H4 (cell line): ENCODE results near the gene ANO2. TPM values are rescaled to one million over a fixed set of nuclear protein-coding genes. Genes with fewer than 3 reads are reported as not detected.

Experiments used
- DNase-seq: peaks from one replicate; pipeline ENCODE4 v3.0.0-alpha.2; 2015; ENCODE audit warnings: low spot score
- total RNA-seq: library from RNA; depleted of rRNA; stranded (reverse); fragments of >200 nt; shearing (Covaris generic); gene quantifications from 2 replicates; pipeline ENCODE4 v1.2.3, GENCODE V29; 2014; rRNA removed

The ANO2 gene
- total RNA-seq, 1 experiment from 2014 or later = 0.89 TPM

DNA sequence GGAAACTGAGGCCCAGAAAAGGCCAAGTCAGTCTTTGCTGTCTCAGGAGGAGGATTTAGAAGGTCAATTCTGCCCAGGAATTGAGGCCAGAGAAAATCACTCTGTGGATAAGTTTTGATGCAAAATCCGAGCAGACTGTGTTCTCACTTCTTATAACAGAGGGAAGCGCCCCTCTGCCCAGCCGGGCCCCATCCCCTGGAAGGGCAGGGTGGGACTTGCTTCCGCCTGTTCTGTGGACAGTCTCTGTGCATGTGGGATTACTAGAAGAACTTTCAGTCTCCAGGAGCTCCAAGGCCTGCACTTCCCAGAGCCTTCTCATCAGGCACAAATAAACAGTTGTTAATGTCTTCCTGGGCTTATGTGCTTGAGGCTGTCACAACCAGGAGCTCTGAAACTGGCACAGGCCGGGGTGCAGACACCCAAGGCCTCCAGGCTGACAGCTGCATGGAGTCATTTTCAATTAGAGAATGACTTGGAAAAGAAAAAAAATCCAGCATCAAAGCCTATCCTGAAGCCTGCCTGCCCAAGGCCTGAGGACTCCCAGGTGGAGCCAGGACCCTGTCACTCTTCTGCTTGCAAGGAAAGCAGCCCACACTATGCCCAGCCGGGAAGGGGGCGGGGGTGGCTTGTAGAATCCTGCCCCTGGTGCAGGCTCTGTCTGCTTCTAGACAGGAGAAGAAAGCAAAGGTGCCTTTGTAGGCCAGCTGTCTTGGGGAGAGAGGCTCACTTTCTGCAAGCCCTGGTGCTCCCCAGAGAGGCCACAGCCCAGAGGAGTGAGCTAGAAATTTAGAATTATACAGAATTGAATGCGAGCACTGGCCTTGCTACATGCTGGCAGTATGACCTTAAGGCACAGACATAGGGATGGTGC is 428.5 kb downstream of the ANO2 start:
- DNase-seq = no peak

DNA sequence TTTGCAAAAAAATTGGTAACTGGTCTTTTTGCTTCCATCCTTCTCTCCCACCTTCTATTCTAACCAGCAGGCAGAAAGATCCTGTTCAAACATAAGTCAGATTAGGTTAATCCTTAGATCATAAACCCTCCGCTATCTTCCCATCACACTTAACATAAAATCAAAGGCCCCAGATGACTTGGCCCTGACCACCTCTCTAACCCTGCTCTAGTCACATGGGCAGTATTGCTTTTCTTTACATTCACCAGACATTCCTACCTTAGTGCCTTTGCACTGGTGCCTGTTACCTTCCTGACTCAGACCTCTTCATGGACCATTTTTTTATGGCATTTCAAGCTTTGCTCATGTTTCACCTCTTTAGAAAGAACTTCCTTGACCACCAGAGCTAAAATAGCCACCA is 429.6 kb downstream of the ANO2 start:
- no peak for DNase-seq

DNA sequence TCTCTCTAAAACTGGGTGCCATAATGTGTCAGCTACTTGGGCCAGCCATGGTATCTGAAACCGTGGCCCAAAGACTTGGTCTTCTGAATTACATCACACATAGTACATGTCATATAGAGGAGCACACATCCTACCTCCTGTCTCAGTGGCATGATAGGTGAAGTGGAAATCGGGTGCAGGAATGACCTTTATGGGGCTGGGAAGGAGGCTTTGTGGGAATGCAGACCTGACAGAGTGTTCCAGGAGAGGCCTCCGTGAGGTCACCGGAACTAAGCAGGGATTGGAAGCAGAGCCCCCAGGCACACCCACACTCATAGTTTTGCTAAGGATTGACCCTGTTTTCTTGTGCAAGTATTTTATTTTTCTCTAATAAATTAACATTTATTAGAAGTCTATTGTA is 430.5 kb downstream of the ANO2 start:
- DNase-seq = no peak

DNA sequence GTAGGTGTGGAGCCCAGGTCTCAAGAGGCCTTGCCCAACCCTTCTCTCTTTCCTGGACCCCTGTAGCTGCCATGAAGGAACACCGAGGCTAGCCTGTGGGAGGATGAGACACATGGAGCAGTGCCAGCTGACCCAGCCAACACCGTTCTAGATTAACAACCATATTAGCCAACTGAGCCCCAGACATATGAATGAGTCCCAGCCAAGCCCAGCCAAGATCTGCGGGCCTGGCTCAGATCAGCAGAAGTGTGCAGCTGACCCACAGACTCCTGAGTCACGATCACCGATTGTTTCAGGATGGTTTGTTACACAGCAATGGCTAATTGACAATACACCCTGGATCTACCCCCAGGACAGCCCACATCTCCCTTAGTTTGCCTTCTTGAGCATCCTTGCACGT is 431.0 kb downstream of the ANO2 start:
- no peak for DNase-seq

DNA sequence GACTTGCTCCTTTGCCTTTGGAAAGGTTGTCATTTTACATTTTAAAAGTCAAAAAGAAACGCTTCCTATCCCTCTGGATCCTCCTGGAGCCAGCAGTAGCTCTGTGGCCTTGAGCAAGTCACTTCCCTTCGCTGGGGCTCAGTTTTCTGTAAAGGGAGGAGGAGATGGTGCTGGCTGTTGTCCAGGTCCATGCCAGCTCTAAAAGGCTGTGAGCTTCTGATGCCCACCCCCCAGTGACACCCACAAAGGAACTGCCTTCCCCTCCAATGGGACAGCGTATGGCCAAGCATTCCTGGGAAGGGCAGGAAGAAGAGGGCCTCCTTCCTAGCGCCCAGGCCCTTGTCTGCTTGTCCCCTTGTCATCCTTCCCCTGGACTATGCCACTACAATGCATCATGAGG is 431.7 kb downstream of the ANO2 start:
- DNase-seq = no peak

Other genes with a start within 250 kb of the ANO2 start
- gene VWF, start 179.4 kb upstream of the ANO2 start, total RNA-seq = 0.08 and 0.23 TPM in 2 replicates